ENCODE results near the gene GABARAP. TPM values are rescaled to one million over a fixed set of nuclear protein-coding genes. Genes with fewer than 3 reads are reported as not detected.
A peak's percentile ranks its signal among the peaks of the same experiment; 100 is the strongest.

GABARAP gene
- total RNA-seq, 1 experiment from 2014 or later: 226 TPM

DNA sequence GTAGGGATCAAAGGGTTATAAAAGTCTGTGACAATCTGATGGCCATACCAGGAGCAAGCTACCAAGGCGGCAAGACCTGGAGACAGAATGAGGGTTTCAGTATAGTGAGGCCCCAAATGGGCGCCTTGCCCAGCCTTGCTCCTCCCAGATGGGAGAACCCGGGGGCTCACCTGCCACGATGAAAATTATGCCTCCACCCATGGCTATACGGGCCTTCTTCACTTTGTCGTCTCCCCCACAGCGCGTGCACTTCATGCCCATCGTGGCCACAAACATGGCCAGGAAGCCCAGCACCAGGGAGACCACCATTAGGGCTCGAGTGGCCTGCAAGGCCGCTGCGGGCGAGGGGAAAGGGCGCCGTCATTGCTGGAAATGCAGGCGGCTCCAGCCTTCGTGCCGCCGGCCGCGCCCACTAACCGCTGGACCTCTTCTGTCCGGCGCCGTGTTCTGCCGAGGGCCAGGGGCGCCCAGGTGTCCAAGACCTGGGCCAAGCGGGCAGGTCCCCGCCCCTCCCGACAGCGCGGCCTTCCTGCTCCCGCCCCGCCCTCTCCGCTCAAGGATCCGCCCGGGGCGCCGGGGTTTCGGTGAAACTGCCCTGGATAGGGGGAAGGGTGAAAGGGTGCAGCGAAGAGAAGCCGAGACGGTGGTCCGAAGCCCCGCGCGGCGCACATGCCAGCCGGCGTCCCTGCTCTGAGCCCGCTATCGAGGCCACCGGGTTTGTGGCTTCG lies 18.6 kb upstream of the GABARAP start:
- H3K36me3 Mint-ChIP-seq (ENCODE audit: insufficient read depth, unreplicated experiment): peaks cover 35% of the 10 kb centered on the region
- H3K9me3 Mint-ChIP-seq (ENCODE audit: unreplicated experiment): no peaks in the 10 kb centered on the region
- no peaks in the 10 kb centered on the region for H3K27me3 Mint-ChIP-seq (ENCODE audit: insufficient read depth, unreplicated experiment)
- H3K4me3 Mint-ChIP-seq (ENCODE audit: unreplicated experiment): peak overlapping the region; percentile 73
- intact Hi-C loops (cut with micrococcal nuclease): no loop called here
- peak overlapping the region; percentile 79 for H3K27ac Mint-ChIP-seq (ENCODE audit: low read depth, unreplicated experiment)
- BruUV-seq (replicated peaks): TSS peak; percentile 75
- ChIA-PET POLR2A (interaction anchor here (0.6 to 7.7 kb wide), 10 partner anchors 10 to 225 kb away, joined by 3 to 92 read pairs (median 6); partner anchors contain the start of genes ACADVL, CTDNEP1, DLG4 and DVL2), CTCF (interaction anchor here (0.6 kb wide), 1 partner anchor 160 kb away, joined by 3 read pairs; no protein-coding TSS in a partner anchor)
- peaks cover 36% of the 10 kb centered on the region for H3K4me1 Mint-ChIP-seq (ENCODE audit: insufficient read depth, unreplicated experiment)
- DNase-seq (ENCODE audit: unreplicated experiment): peak; percentile 87
- TF ChIP-seq, protein P1, sequence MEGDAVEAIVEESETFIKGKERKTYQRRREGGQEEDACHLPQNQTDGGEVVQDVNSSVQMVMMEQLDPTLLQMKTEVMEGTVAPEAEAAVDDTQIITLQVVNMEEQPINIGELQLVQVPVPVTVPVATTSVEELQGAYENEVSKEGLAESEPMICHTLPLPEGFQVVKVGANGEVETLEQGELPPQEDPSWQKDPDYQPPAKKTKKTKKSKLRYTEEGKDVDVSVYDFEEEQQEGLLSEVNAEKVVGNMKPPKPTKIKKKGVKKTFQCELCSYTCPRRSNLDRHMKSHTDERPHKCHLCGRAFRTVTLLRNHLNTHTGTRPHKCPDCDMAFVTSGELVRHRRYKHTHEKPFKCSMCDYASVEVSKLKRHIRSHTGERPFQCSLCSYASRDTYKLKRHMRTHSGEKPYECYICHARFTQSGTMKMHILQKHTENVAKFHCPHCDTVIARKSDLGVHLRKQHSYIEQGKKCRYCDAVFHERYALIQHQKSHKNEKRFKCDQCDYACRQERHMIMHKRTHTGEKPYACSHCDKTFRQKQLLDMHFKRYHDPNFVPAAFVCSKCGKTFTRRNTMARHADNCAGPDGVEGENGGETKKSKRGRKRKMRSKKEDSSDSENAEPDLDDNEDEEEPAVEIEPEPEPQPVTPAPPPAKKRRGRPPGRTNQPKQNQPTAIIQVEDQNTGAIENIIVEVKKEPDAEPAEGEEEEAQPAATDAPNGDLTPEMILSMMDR (IDR thresholded peaks at IDR 0.05; ENCODE audit: unreplicated experiment): no peak

DNA sequence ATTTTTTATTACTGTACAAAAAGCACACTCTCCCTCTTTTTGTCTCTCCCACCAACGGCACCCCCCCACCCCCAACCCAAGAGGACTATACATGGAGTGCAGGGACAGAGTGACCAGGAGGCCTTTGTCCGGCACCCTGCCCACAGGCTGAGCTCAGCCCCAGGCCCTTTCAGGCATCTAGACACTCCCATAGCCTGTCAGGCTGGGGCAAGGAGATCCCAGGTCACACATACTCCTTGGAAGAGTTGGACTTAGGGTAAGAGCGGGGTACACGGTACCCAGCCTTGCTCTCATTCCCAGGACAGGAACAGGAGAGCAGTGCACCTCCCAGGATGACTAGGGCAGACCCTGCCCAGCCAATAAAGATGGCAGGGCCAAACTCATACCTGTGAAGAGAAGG lies 17.9 kb upstream of the GABARAP start:
- Mint-ChIP-seq H3K27ac (ENCODE audit: low read depth, unreplicated experiment) (peak overlapping the region; percentile 79), H3K4me3 (ENCODE audit: unreplicated experiment) (peak overlapping the region; percentile 73), H3K36me3 (ENCODE audit: insufficient read depth, unreplicated experiment) (peaks cover 41% of the 10 kb centered on the region), H3K4me1 (ENCODE audit: insufficient read depth, unreplicated experiment) (peaks cover 36% of the 10 kb centered on the region), H3K27me3 (ENCODE audit: insufficient read depth, unreplicated experiment) (no peaks in the 10 kb centered on the region), H3K9me3 (ENCODE audit: unreplicated experiment) (no peaks in the 10 kb centered on the region)
- CTCF ChIA-PET: interaction anchor here (0.9 to 1.8 kb wide), 3 partner anchors 21 to 40 kb away, joined by 4 to 7 read pairs (median 4); partner anchors contain the start of gene SLC2A4
- intact Hi-C loops (cut with micrococcal nuclease): no loop called here
- TF ChIP-seq, protein P1 (IDR thresholded peaks at IDR 0.05; ENCODE audit: unreplicated experiment): no peak
- BruUV-seq (replicated peaks): no TSS peak
- no peak for DNase-seq (ENCODE audit: unreplicated experiment)
- POLR2A ChIA-PET: interaction anchor here (0.9 to 7.7 kb wide), 10 partner anchors 9 to 225 kb away, joined by 3 to 92 read pairs (median 8); partner anchors contain the start of genes ACADVL, CTDNEP1, DLG4 and DVL2

DNA sequence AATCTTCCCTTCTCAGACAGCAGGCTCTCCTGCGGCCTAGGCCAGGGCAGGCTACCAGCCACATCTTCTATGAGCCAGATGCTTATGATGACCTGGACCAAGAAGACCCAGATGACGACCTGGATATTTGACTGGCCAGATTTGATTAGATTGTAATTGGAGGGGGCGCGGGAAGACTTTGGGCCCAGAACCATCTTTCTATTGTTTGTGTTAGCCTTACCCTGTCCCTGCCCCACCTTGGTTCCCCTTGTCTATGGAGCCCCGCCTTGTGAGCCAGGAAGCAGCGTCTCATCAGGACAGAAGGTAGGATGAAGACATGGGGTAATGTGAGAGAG lies 17.3 kb upstream of the GABARAP start:
- DNase-seq (ENCODE audit: unreplicated experiment): no peak
- H3K36me3 Mint-ChIP-seq (ENCODE audit: insufficient read depth, unreplicated experiment): peaks cover 48% of the 10 kb centered on the region
- H3K9me3 Mint-ChIP-seq (ENCODE audit: unreplicated experiment): no peaks in the 10 kb centered on the region
- BruUV-seq (replicated peaks): TSS peak; percentile 62
- intact Hi-C loops (cut with micrococcal nuclease): no loop called here
- H3K27ac Mint-ChIP-seq (ENCODE audit: low read depth, unreplicated experiment): peak overlapping the region; percentile 79
- ChIA-PET POLR2A (interaction anchor here (0.5 to 7.7 kb wide), 12 partner anchors 8 to 897 kb away, joined by 3 to 92 read pairs (median 6); partner anchors contain the start of genes ACADVL, CNTROB, CTDNEP1 and DLG4), CTCF (interaction anchor here (0.5 to 1.8 kb wide), 4 partner anchors 13 to 41 kb away, joined by 4 to 7 read pairs (median 4); partner anchors contain the start of gene SLC2A4)
- H3K4me1 Mint-ChIP-seq (ENCODE audit: insufficient read depth, unreplicated experiment): peaks cover 36% of the 10 kb centered on the region
- H3K4me3 Mint-ChIP-seq (ENCODE audit: unreplicated experiment): peak overlapping the region; percentile 73
- no peaks in the 10 kb centered on the region for H3K27me3 Mint-ChIP-seq (ENCODE audit: insufficient read depth, unreplicated experiment)
- TF ChIP-seq, protein P1 (IDR thresholded peaks at IDR 0.05; ENCODE audit: unreplicated experiment): no peak
